HL-60 (cell line): ENCODE measurements around the gene APOBEC3B.

Experiments used
- DNase-seq, 2 experiments: peaks; one replicate each; pipeline ENCODE4 v3.0.0-alpha.2; 2010 to 2020; ENCODE audit warnings: low read depth in 1 of 2, low spot score in 1 of 2
- H3K27ac ChIP-seq: fragments of 250-450 bp; sonication (Bioruptor Pico); replicated peaks from 2 replicates; pipeline ENCODE4 v1.5.1; 2020; ENCODE audit warnings: mild to moderate bottlenecking, moderate library complexity
- H3K27me3 ChIP-seq: fragments of 250-450 bp; sonication (Bioruptor Pico); 2 replicates; pipeline ENCODE4 v1.5.1; 2021; ENCODE audit warnings: mild to moderate bottlenecking, moderate library complexity; ENCODE audit not compliant: insufficient read depth, poor library complexity, severe bottlenecking
- H3K4me3 ChIP-seq: replicated peaks from 2 replicates; pipeline ENCODE4 v1.5.1; 2011; ENCODE audit warnings: mild to moderate bottlenecking, control low read depth, low read length; ENCODE audit not compliant: insufficient read depth
- GABPA ChIP-seq: IDR thresholded peaks from 2 replicates; pipeline ENCODE4 v1.6.1; 2012; ENCODE audit warnings: low read depth
- POLR2AphosphoS5 ChIP-seq: IDR thresholded peaks from 2 replicates; pipeline ENCODE4 v1.6.1; 2012; ENCODE audit warnings: low read depth
- SPI1 ChIP-seq: IDR thresholded peaks from 2 replicates; pipeline ENCODE4 v1.6.1; 2012; ENCODE audit warnings: low read depth, mild to moderate bottlenecking, borderline replicate concordance
- long read RNA-seq: library from polyadenylated mRNA; unstranded; transcript quantifications from one replicate; pipeline ENCODE4 v2.0.0, GENCODE V29; 2020
- TF ChIP-seq, protein P1 (sequence below): IDR thresholded peaks from 2 replicates; pipeline ENCODE4 v1.6.1; 2012; ENCODE audit warnings: low read depth; ENCODE audit not compliant: insufficient replicate concordance
- TF ChIP-seq, protein P2 (sequence below): IDR thresholded peaks from one replicate; pipeline ENCODE4 v1.5.1; 2011; ENCODE audit warnings: low read length, control low read depth, inconsistent platforms; ENCODE audit not compliant: insufficient read depth

APOBEC3B gene
- long read RNA-seq, transcript APOBEC3B-201 (8 exons, 1,533 nt), result major isoform, 169 of 179 reads
- long read RNA-seq, partial matches to known transcripts, result 3 of 179 reads
- long read RNA-seq, other reads (novel, unspliced or antisense), result 4 of 179 reads

DNA sequence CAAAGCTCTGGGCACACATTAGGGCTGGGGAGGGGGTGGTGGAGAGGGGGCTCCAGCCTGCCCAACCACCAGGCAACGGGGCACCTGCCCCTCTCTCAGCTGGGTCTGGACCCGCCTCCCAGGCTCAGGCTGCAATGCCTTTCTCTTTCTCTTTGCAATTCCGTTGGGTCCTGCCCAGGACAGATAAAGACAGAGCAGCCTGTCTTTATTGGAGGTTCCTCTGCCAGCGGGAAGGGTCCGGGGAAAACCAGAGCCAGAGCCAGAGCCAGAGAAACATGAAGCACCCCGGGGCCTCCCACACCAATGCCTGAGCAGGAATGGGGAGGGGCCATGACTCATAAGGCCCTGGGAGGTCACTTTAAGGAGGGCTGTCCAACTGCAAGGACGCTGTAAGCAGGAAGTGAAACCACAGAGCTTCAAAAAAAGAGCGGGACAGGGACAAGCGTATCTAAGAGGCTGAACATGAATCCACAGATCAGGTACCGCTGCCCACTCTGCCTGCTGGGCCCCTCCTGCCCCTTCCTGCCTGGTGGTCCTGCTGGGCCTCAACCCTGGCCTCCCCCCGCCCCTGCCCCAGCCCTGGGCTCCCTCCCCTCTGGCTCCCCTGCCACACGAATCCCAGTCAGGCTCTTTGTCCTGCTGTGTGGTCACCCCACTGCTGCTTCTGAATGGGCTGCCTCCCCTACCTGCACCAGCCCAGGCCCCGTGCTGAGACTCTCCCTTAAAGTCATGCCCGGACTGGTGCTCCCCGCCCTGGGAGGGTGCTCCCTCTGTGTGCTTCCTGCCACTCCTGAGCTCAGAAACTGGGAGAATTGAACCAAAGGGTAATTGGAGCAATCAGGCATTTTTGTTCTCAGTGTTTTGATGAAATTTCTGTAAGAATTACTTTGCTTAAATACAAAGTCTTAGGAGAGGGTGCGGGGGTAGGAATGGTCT lies at the start of gene APOBEC3B:
Gene APOBEC3B (plus strand): TSS at position 356 of the 936 bp plus-strand sequence. CDS start 107 bp downstream, at position 463.
- TF ChIP-seq POLR2AphosphoS5 (no peak), SPI1 (no peak), GABPA (no peak)
- TF ChIP-seq, protein P1, sequence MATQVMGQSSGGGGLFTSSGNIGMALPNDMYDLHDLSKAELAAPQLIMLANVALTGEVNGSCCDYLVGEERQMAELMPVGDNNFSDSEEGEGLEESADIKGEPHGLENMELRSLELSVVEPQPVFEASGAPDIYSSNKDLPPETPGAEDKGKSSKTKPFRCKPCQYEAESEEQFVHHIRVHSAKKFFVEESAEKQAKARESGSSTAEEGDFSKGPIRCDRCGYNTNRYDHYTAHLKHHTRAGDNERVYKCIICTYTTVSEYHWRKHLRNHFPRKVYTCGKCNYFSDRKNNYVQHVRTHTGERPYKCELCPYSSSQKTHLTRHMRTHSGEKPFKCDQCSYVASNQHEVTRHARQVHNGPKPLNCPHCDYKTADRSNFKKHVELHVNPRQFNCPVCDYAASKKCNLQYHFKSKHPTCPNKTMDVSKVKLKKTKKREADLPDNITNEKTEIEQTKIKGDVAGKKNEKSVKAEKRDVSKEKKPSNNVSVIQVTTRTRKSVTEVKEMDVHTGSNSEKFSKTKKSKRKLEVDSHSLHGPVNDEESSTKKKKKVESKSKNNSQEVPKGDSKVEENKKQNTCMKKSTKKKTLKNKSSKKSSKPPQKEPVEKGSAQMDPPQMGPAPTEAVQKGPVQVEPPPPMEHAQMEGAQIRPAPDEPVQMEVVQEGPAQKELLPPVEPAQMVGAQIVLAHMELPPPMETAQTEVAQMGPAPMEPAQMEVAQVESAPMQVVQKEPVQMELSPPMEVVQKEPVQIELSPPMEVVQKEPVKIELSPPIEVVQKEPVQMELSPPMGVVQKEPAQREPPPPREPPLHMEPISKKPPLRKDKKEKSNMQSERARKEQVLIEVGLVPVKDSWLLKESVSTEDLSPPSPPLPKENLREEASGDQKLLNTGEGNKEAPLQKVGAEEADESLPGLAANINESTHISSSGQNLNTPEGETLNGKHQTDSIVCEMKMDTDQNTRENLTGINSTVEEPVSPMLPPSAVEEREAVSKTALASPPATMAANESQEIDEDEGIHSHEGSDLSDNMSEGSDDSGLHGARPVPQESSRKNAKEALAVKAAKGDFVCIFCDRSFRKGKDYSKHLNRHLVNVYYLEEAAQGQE, result no peak
- TF ChIP-seq, protein P2, sequence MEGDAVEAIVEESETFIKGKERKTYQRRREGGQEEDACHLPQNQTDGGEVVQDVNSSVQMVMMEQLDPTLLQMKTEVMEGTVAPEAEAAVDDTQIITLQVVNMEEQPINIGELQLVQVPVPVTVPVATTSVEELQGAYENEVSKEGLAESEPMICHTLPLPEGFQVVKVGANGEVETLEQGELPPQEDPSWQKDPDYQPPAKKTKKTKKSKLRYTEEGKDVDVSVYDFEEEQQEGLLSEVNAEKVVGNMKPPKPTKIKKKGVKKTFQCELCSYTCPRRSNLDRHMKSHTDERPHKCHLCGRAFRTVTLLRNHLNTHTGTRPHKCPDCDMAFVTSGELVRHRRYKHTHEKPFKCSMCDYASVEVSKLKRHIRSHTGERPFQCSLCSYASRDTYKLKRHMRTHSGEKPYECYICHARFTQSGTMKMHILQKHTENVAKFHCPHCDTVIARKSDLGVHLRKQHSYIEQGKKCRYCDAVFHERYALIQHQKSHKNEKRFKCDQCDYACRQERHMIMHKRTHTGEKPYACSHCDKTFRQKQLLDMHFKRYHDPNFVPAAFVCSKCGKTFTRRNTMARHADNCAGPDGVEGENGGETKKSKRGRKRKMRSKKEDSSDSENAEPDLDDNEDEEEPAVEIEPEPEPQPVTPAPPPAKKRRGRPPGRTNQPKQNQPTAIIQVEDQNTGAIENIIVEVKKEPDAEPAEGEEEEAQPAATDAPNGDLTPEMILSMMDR, result no peak
- Histone ChIP-seq H3K27me3 (no peaks in the 10 kb centered on the region), H3K27ac (no peak within 1 kb of the TSS; the same call in 1 of the 2 replicates), H3K4me3 (no peak within 1 kb of the TSS)
- peak; percentile 80 to 83 for DNase-seq

DNA sequence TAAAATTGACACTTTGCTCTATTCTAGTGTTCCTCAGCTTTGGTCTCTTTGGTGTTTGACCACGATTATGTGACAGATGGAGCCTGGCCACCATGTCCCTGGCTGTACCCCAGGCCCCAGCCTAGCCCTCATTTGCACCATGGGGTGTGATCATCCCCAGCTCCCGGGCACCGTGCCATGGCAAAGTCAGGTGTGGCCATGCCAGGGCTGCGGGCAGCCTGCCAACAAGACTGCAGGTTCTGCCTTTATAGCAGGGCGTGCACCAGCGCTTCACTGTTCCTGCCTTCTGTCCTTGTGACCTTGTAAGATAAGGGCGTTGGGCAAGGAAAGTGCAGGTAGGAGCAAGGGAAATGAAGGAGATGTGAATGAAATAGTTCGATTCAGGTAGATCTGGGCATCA lies 47.1 kb upstream of the APOBEC3B start:
- no peak overlapping the region for H3K27ac ChIP-seq

DNA sequence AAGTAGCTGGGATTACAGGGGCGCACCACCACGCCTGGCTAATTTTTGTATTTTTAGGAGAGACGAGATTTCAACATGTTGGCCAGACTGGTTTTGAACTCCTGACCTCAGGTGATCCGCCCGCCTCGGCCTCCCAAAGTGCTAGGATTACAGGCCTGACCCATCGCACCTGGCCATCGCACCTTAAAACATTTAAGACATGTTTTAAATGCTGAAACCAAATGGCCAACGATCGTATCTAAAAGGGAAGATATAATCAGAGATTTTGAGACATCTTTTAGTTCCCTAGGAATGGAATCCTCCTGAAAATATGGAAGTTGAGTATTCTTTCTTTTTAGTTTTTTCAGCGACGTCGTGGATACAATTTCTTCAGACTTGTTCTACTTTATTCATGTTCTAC lies 46.5 kb upstream of the APOBEC3B start:
- no peak for DNase-seq
- no peak overlapping the region for H3K4me3 ChIP-seq
- peaks cover 11% of the 10 kb centered on the region for H3K27me3 ChIP-seq
- TF ChIP-seq SPI1, result no peak
- TF ChIP-seq GABPA, result no peak
- no peak for TF ChIP-seq POLR2AphosphoS5
- TF ChIP-seq, protein P1, result no peak
- TF ChIP-seq, protein P2, result no peak
- no peak overlapping the region for H3K27ac ChIP-seq

More for the DNA sequence above, 47.1 kb upstream of the APOBEC3B start:
- Histone ChIP-seq H3K4me3 (no peak overlapping the region), H3K27me3 (peaks cover 11% of the 10 kb centered on the region)
- TF ChIP-seq SPI1 (no peak), POLR2AphosphoS5 (no peak), GABPA (no peak)
- TF ChIP-seq, protein P2, result no peak
- TF ChIP-seq, protein P1, result no peak
- no peak for DNase-seq
